Breast epithelium (tissue), 3 donors: ENCODE measurements around the gene VGLL4.

Experiments
- POLR2A ChIP-seq: fragments of 450-650 bp; IDR thresholded peaks from one replicate; pipeline ENCODE4 v1.6.1; 2016; ENCODE audit warnings: antibody characterized with exemption, mild to moderate bottlenecking, moderate library complexity
- TF ChIP-seq, protein P1 (sequence below), 3 donors: fragments of 450-650 bp; IDR thresholded peaks; one replicate each; pipeline ENCODE4 v1.5.1; 2016 to 2017; ENCODE audit warnings: antibody characterized with exemption in 3 of 3, mild to moderate bottlenecking in 3 of 3, moderate library complexity in 3 of 3

DNA sequence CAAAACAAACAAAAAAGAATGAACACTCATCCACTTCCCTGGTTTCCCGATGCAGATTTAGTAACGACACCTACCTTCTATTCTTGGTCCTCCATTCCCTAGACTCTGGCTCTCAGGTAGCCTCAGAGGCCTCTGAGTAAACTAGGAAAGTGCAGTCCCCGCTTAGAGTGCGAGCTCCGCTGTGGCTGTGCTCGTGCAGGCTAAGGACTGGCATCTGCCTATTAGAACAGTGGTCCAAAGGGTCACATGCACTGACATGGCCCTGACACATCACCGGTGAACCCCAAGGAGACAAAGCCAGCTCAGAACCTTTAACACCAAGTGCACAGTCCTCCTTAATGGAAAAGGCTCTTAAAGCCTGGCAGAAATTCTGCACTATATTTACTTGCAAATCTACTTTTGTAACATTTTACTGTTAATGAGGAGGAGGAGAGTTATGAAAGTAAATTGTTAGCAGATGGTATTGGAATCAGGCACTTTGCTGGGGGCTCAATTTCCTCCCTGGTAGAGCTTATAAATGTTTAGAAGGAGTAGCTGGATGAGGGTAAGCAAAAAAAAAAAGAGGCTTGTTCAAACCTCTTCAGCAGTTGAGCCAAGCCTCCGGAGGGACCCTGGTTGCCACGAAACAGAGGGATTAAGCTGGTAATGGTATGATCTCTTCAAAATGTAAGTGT is 31.1 kb downstream of the VGLL4 start:
- TF ChIP-seq, protein P1, sequence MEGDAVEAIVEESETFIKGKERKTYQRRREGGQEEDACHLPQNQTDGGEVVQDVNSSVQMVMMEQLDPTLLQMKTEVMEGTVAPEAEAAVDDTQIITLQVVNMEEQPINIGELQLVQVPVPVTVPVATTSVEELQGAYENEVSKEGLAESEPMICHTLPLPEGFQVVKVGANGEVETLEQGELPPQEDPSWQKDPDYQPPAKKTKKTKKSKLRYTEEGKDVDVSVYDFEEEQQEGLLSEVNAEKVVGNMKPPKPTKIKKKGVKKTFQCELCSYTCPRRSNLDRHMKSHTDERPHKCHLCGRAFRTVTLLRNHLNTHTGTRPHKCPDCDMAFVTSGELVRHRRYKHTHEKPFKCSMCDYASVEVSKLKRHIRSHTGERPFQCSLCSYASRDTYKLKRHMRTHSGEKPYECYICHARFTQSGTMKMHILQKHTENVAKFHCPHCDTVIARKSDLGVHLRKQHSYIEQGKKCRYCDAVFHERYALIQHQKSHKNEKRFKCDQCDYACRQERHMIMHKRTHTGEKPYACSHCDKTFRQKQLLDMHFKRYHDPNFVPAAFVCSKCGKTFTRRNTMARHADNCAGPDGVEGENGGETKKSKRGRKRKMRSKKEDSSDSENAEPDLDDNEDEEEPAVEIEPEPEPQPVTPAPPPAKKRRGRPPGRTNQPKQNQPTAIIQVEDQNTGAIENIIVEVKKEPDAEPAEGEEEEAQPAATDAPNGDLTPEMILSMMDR (IDR thresholded peaks at IDR 0.05): no peak
- TF ChIP-seq POLR2A: no peak
